ENCODE results near the gene MISP.

Gene MISP

GRCh38 chr19:812049-812746 lies 61.3 kb downstream of the MISP start:
- no peak for DNase-seq

GRCh38 chr19:812747-813218 lies 61.9 kb downstream of the MISP start:
- no peak for DNase-seq

- DNase-seq = no peak
Measured at GRCh38 chr19:813219-814151, 62.6 kb downstream of the MISP start.

All from NCI-H69 (cell line).